HG02852 (cell line): ENCODE data around the gene TMEM116.

Experiments used
- ATAC-seq: cut with Tn5 transposase; IDR thresholded peaks from one replicate; pipeline ENCODE4 v1.9.1; 2021; ENCODE audit warnings: mild to moderate bottlenecking, moderate library complexity; ENCODE audit not compliant: unreplicated experiment

TMEM116 gene

GRCh38 chr12:111905502-111905901, 107.5 kb downstream of the TMEM116 start:
- ATAC-seq = no peak

DNA sequence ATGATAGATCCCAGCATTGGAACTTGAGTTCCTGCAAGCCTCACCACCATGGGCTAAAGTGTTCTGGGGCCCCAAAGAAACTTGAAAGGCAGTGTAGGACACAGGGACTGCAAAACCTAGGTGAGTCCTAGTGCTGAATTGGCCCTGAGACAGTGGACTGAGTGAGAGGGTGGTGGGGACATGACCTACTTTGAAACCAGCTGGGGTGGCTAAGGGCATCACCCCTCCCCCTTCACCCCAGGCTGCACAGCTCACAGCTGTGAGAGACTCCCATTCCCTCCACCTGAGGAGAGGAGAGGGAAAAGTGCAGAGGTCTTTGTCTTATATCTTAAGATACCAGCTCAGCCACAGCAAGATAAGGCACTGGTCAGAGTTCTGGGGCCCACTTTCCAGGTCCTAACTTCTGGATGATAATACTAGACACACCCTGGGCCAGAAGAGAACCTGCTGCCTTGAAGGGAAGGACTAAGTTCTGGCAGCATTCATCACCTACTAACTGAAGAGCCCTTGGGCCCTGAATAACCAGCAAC, 108.5 kb downstream of the TMEM116 start:
- ATAC-seq = no peak

GRCh38 chr12:111901182-111901581, 111.8 kb downstream of the TMEM116 start:
- ATAC-seq = no peak

DNA sequence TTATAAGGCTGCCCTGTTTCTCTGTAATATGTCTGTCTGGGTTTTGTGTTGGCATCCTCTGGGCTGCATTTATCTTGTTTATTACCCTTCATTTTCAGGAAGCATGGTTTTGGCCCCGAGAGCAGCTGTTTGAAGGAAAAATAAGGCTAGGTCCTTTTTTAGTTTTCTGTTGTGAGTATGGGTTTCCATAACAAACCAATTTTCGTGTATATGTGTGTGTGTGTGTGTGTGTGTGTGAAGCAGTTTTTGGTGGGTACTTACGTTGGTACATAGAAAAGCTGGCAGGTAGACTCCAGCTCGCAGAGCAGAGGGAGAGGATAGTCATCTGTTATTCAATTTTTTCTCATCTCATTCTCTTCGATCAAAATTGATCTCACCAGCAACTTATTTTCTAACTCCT, 118.4 kb downstream of the TMEM116 start:
- no peak for ATAC-seq

DNA sequence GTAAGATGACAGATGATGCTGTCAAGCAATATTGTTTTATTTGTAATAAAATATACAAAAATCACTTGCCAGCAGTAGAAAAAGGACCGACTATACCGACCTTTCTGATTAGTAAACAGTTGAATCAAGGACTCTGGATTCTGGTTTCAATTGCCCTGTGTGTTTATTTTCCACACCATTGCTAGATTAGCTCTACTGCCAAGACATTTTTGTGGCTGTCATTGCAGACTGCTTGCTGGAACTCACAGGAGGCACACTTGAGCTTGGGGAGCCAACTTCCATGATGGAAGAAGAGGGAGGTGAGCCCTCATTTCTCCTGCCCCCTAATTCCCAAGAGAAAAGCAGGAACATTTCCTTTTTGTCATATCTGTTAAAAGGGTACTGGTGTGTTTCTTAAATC, 119.7 kb downstream of the TMEM116 start:
- no peak for ATAC-seq

DNA sequence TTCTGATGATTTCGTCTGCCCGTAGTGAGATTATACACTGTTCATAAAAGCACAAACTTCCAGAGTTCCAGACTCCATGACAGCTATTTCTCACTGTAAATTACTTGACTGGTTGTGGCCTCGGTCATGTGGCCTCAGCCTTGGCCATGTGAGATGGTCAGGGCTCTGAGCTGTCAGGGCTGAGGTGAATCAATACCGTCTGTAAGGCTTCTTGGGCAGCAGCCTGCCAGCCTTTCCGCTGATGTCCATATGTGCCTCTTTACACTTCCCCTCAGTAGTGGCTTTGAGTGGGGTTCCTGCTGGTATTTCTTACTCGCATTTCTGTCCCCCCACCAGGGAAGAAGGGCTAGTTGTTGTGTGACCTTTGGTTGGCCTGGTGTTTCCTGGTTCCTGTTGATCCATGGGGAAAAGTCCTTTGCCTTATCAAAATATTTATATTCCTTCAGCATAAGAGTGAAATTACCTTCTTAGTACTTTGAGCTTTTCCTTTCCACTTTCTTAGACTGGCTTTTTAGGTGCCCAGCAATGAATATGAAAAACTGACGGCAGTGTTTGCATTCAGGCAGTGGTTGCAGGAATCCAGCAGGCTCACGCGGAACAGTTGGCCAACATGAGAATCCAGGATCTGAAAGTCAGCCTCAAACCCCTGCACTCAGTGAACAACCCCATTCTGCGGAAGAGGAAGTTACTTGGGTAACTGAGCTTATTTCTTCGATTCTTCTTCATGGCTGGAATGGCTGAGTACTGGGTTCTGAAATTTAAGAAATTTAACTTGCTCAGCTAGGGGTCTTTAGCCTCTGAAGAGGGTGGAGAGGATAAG, 124.8 kb downstream of the TMEM116 start:
- no peak for ATAC-seq

- no peak for ATAC-seq
Observed at GRCh38 chr12:111886662-111887545, 126.1 kb downstream of the TMEM116 start.

DNA sequence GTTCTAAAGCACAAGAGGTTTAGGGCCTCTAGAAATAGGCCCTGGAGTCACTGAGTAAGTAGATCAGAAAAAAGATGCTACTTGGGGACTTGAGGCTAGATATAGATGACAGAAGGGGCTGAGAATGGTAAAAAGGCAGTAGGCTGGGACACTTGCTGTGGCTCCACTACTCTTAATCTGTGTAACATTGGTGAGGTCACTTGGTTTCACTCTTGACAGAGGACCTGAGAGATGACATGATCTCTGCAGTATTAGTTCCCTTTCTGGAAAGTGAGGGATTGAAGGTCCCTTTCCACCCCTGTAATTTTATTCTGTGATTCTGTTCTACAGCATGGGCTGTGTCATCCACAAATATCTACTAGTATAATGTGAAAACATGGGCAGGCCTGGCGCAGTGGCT, 131.2 kb downstream of the TMEM116 start:
- no peak for ATAC-seq
